IMR-90 (cell line): ENCODE data around the gene MT1G. TPM values are rescaled to one million over a fixed set of nuclear protein-coding genes. Genes with fewer than 3 reads are reported as not detected.

ENCODE experiments used
- ATAC-seq: fragments of 200-7000 bp; cut with Tn5 transposase; 2 replicates; pipeline ENCODE4 v1.9.1; 2020; ENCODE audit warnings: low read depth, mild to moderate bottlenecking, moderate library complexity
- BruUV-seq: library from RNA; stranded (reverse); fragments of 400-500 nt; replicated peaks from 2 replicates; lab custom pipeline; 2021; lab: Mats Ljungman, UMichigan
- CTCF ChIA-PET: fragments of 300-600 bp; formaldehyde crosslinking; extraction: SDS; loops from one replicate; lab custom pipeline; 2021; ENCODE audit warnings: antibody characterized with exemption; lab: Yijun Ruan, JAX
- POLR2A ChIA-PET: fragments of 300-600 bp; sonication (Branson Sonifier 250); formaldehyde crosslinking; loops from one replicate; lab custom pipeline; 2022; ENCODE audit warnings: antibody characterized with exemption; ENCODE audit not compliant: unreplicated experiment; lab: Charles Lee
- DNase-seq: peaks from one replicate; pipeline ENCODE4 v3.0.0; 2013
- H2AFZ ChIP-seq: replicated peaks from 2 replicates; pipeline ENCODE3; 2013; ENCODE audit warnings: low read length, mild to moderate bottlenecking; ENCODE audit not compliant: poor library complexity
- H2AK5ac ChIP-seq: 2 replicates; pipeline ENCODE4 v1.6.1; 2013; ENCODE audit warnings: low read depth, low read length, inconsistent platforms
- H2AK9ac ChIP-seq: replicated peaks from 2 replicates; pipeline ENCODE3; 2013; ENCODE audit warnings: mild to moderate bottlenecking, low read depth, low read length, moderate library complexity; ENCODE audit not compliant: poor library complexity
- H2BK120ac ChIP-seq: 2 replicates; pipeline ENCODE4 v1.6.1; 2013; ENCODE audit warnings: low read depth, low read length, inconsistent platforms
- H2BK15ac ChIP-seq: 3 replicates; pipeline ENCODE4 v1.6.1; 2013; ENCODE audit warnings: low read depth, low read length, inconsistent platforms
- H2BK20ac ChIP-seq: 2 replicates; pipeline ENCODE4 v1.6.1; 2013; ENCODE audit warnings: low read depth, mild to moderate bottlenecking, inconsistent platforms, low read length, moderate library complexity
- H2BK5ac ChIP-seq: 2 replicates; pipeline ENCODE4 v1.6.1; 2013; ENCODE audit warnings: mild to moderate bottlenecking, low read depth, low read length, inconsistent platforms; ENCODE audit not compliant: poor library complexity, severe bottlenecking
- H3K14ac ChIP-seq: replicated peaks from 2 replicates; pipeline ENCODE4 v1.6.1; 2013; ENCODE audit warnings: low read depth, low read length, inconsistent platforms
- H3K18ac ChIP-seq: 2 replicates; pipeline ENCODE4 v1.6.1; 2013; ENCODE audit warnings: low read depth, low read length, control low read depth
- H3K23ac ChIP-seq: 2 replicates; pipeline ENCODE4 v1.6.1; 2013; ENCODE audit warnings: low read depth, low read length, inconsistent platforms
- H3K27ac ChIP-seq: 2 replicates; pipeline ENCODE4 v1.5.1; 2013; ENCODE audit warnings: mild to moderate bottlenecking, control low read depth, low read length; ENCODE audit not compliant: insufficient read depth
- H3K27me3 ChIP-seq: 2 replicates; pipeline ENCODE4 v1.6.1; 2013; ENCODE audit warnings: low read length; ENCODE audit not compliant: control insufficient read depth, insufficient read depth
- H3K36me3 ChIP-seq: 2 replicates; pipeline ENCODE4 v1.6.1; 2013; ENCODE audit warnings: low read length, mixed read lengths; ENCODE audit not compliant: control insufficient read depth, insufficient read depth
- H3K4ac ChIP-seq: 2 replicates; pipeline ENCODE4 v1.6.1; 2013; ENCODE audit warnings: low read depth, low read length, inconsistent platforms
- H3K4me1 ChIP-seq: 2 replicates; pipeline ENCODE4 v1.6.1; 2013; ENCODE audit warnings: low read length, mixed read lengths; ENCODE audit not compliant: control insufficient read depth, insufficient read depth
- H3K4me2 ChIP-seq: 2 replicates; pipeline ENCODE4 v1.6.1; 2013; ENCODE audit warnings: low read depth, mild to moderate bottlenecking, control low read depth, low read length, moderate library complexity
- H3K4me3 ChIP-seq: 2 replicates; pipeline ENCODE4 v1.5.1; 2013; ENCODE audit warnings: low read depth, mild to moderate bottlenecking, control low read depth, low read length, moderate library complexity; ENCODE audit not compliant: insufficient read depth
- H3K56ac ChIP-seq: 2 replicates; pipeline ENCODE4 v1.6.1; 2013; ENCODE audit warnings: low read length, inconsistent platforms; ENCODE audit not compliant: insufficient read depth; ENCODE audit errors: extremely low read depth
- H3K79me1 ChIP-seq, 2 experiments: 2 replicates each; pipeline ENCODE4 v1.6.1; 2013; ENCODE audit warnings: low read length in 2 of 2, inconsistent platforms in 1 of 2, low read depth in 1 of 2
- H3K9ac ChIP-seq: 2 replicates; pipeline ENCODE4 v1.6.1; 2013; ENCODE audit warnings: low read depth, low read length, control low read depth
- H3K9me1 ChIP-seq: 2 replicates; pipeline ENCODE4 v1.6.1; 2013; ENCODE audit warnings: low read length, inconsistent platforms; ENCODE audit not compliant: insufficient read depth
- H3K9me3 ChIP-seq: 2 replicates; pipeline ENCODE4 v1.6.1; 2013; ENCODE audit warnings: low read length; ENCODE audit not compliant: control insufficient read depth, insufficient read depth
- H4K20me1 ChIP-seq: 2 replicates; pipeline ENCODE4 v1.6.1; 2013; ENCODE audit warnings: low read length, inconsistent platforms; ENCODE audit not compliant: insufficient read depth
- H4K5ac ChIP-seq: 2 replicates; pipeline ENCODE4 v1.6.1; 2013; ENCODE audit warnings: mild to moderate bottlenecking, low read depth, low read length, control low read depth
- H4K8ac ChIP-seq, 2 experiments: 2 replicates each; pipeline ENCODE4 v1.6.1; 2013; ENCODE audit warnings: low read depth in 2 of 2, low read length in 2 of 2, control low read depth in 1 of 2, inconsistent platforms in 1 of 2
- H4K91ac ChIP-seq: 2 replicates; pipeline ENCODE4 v1.6.1; 2013; ENCODE audit warnings: low read depth, low read length, inconsistent platforms; ENCODE audit not compliant: insufficient read depth
- BHLHE40 ChIP-seq: fragments of 150-350 bp; IDR thresholded peaks from 2 replicates; pipeline ENCODE4 v1.6.1; 2016; ENCODE audit warnings: mild to moderate bottlenecking, low read depth, low read length
- MAFK ChIP-seq: IDR thresholded peaks from 2 replicates; pipeline ENCODE4 v1.6.1; 2012; ENCODE audit warnings: low read depth, low read length, improper control_type of control experiment
- MAZ ChIP-seq: IDR thresholded peaks from 2 replicates; pipeline ENCODE4 v1.6.1; 2012; ENCODE audit warnings: low read depth, mild to moderate bottlenecking, low read length, improper control_type of control experiment, moderate library complexity, borderline replicate concordance
- MXI1 ChIP-seq: IDR thresholded peaks from 2 replicates; pipeline ENCODE4 v1.6.1; 2012; ENCODE audit warnings: low read depth, mild to moderate bottlenecking, low read length, moderate library complexity, borderline replicate concordance
- NFE2L2 ChIP-seq: fragments of 150-350 bp; IDR thresholded peaks from 2 replicates; pipeline ENCODE4 v1.6.1; 2016; ENCODE audit warnings: low read depth, mild to moderate bottlenecking, low read length
- POLR2A ChIP-seq: IDR thresholded peaks from 2 replicates; pipeline ENCODE4 v1.6.1; 2012; ENCODE audit warnings: mild to moderate bottlenecking, low read depth, low read length
- RFX5 ChIP-seq: IDR thresholded peaks from 2 replicates; pipeline ENCODE4 v1.8.0; 2012; ENCODE audit warnings: low read depth, mild to moderate bottlenecking, low read length, moderate library complexity
- SMC3 ChIP-seq: fragments of 150-350 bp; IDR thresholded peaks from 2 replicates; pipeline ENCODE4 v1.6.1; 2016; ENCODE audit warnings: low read depth, mild to moderate bottlenecking, antibody characterized with exemption, low read length, moderate library complexity
- WGBS, 2 experiments: methylation state at CpG; one replicate each; pipeline versions ENCODE4 v1.1.5 to v1.1.7; 2013; ENCODE audit warnings: missing lambda C conversion rate in 2 of 2; ENCODE audit not compliant: insufficient read length in 1 of 2; ENCODE audit errors: extremely low coverage in 2 of 2; 5-methylcytosine and 5-hydroxymethylcytosine counted together
- dilution Hi-C: fragments of 300-500 bp; cut with HindIII; formaldehyde crosslinking; loops from one replicate; pipeline ENCODE4 v1.14.3; 2018; ENCODE audit warnings: low sequenced_read_pairs; ENCODE audit not compliant: unreplicated experiment
- in situ Hi-C: fragments of 300-500 bp; cut with MboI; formaldehyde crosslinking; loops from 3 replicates; pipeline ENCODE4 v1.14.3; 2019; ENCODE audit warnings: low sequenced_read_pairs, inconsistent platforms, mixed read lengths
- intact Hi-C: fragments of 100-400 bp; cut with micrococcal nuclease; formaldehyde crosslinking; loops from 2 replicates; pipeline ENCODE4 v1.10.0; 2022
- polyA plus RNA-seq, 3 experiments: library from polyadenylated mRNA; depleted of rRNA; stranded (reverse); fragments of >200 nt; gene quantifications; 2 replicates each; pipeline ENCODE4 v1.2.3, GENCODE V29; 2012; ENCODE audit warnings: low replicate concordance in 1 of 3
- total RNA-seq: library from RNA; depleted of rRNA; stranded (reverse); fragments of >200 nt; gene quantifications from 2 replicates; pipeline ENCODE4 v1.2.3, GENCODE V29; 2012
- TF ChIP-seq, protein P1 (sequence below): fragments of 150-350 bp; IDR thresholded peaks from 2 replicates; pipeline ENCODE4 v1.6.1; 2016; ENCODE audit warnings: low read depth, mild to moderate bottlenecking, low read length, moderate library complexity, borderline replicate concordance

MT1G gene
- total and polyA plus RNA-seq, 2 of the 4 experiments (the other 2 are of a cell fraction): 0.48 TPM; not detected in 1

- Histone ChIP-seq H3K9me1 (no peaks in the 10 kb centered on the region), H4K20me1 (no peaks in the 10 kb centered on the region), H4K5ac (peak within 1 kb of the TSS; percentile 56; the same call in 1 of the 2 replicates), H2BK15ac (peak within 1 kb of the TSS; percentile 19; the same call in 1 of the 3 replicates), H3K4me3 (peak within 1 kb of the TSS; percentile 58), H3K4me2 (peak within 1 kb of the TSS; percentile 93), H2AFZ (peak within 1 kb of the TSS; percentile 94), H3K36me3 (no peaks in the 10 kb centered on the region; the same call in 1 of the 2 replicates), H3K79me1 (peaks cover 3% of the 10 kb centered on the region in 2 experiments; a peak in 1 of 4 replicates), H2AK5ac (peak within 1 kb of the TSS; percentile 81), H2BK20ac (peak within 1 kb of the TSS; percentile 21), H2BK5ac (no peak within 1 kb of the TSS), H3K27me3 (peaks cover 7% of the 10 kb centered on the region), H3K14ac (peak within 1 kb of the TSS; percentile 75), H3K18ac (peak within 1 kb of the TSS; percentile 39), H3K56ac (peak within 1 kb of the TSS; percentile 60), H3K9me3 (0 out of 2 replicates have a peak, but pooled peaks cover 3% of the 10 kb centered on the region), H3K4me1 (peaks cover 7% of the 10 kb centered on the region; the same call in 1 of the 2 replicates), H3K23ac (peak within 1 kb of the TSS; percentile 73), H2AK9ac (peak within 1 kb of the TSS; percentile 90), H2BK120ac (peak within 1 kb of the TSS; percentile 69), H3K4ac (peak within 1 kb of the TSS; percentile 80), H3K27ac (peak within 1 kb of the TSS; percentile 50), H4K8ac (peak within 1 kb of the TSS; percentile 53 to 95), H4K91ac (peak within 1 kb of the TSS; percentile 53), H3K9ac (peak within 1 kb of the TSS; percentile 77)
- ChIA-PET CTCF (interaction anchor here (1.8 kb wide), 1 partner anchor 9 kb away, joined by 8 read pairs; no protein-coding TSS in a partner anchor), POLR2A (interaction anchor here (0.6 kb wide), 1 partner anchor 29 kb away, joined by 9 read pairs; no protein-coding TSS in a partner anchor)
- intact Hi-C loops: loop anchor here (5.0 kb wide), 2 partner anchors 55 to 75 kb away; partner anchors contain the start of genes MT1E and MT2A
- in situ Hi-C loops: no loop called here
- 1% methylated on average over 20 of the region's 49 CpGs; no CpG with 5 or more reads in 1 of the 2 experiments for WGBS, 2 experiments
- DNase-seq: peak; percentile 77
- TF ChIP-seq BHLHE40: 0 out of 2 replicates have a peak, but pooled peaks have one; percentile 12
- peak; percentile 91 for TF ChIP-seq POLR2A
- TF ChIP-seq RFX5: no peak
- peak; percentile 57 for TF ChIP-seq MAFK
- 0 out of 2 replicates have a peak, but pooled peaks have one; percentile 8 for TF ChIP-seq MXI1
- TF ChIP-seq NFE2L2: no peak
- TF ChIP-seq, protein P1, sequence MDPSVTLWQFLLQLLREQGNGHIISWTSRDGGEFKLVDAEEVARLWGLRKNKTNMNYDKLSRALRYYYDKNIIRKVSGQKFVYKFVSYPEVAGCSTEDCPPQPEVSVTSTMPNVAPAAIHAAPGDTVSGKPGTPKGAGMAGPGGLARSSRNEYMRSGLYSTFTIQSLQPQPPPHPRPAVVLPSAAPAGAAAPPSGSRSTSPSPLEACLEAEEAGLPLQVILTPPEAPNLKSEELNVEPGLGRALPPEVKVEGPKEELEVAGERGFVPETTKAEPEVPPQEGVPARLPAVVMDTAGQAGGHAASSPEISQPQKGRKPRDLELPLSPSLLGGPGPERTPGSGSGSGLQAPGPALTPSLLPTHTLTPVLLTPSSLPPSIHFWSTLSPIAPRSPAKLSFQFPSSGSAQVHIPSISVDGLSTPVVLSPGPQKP: no peak
- TF ChIP-seq MAZ: peak; percentile 23; the same call in 1 of the 2 replicates
- no peak for TF ChIP-seq SMC3
- dilution Hi-C loops: no loop called here
- peak; percentile 99 for ATAC-seq
- BruUV-seq: no TSS peak
Measured at GRCh38 chr16:56681939-56682702, 14.3 kb upstream of the MT1G start, which contains the start of gene MT1X. Gene MT1X, plus strand, starts transcription at chr16:56682470. Its CDS starts 71 bp downstream, at chr16:56682541.
